SH-SY5Y (cell line): Measurements from ENCODE around the gene EDRF1.

Experiments
- GATA2 ChIP-seq: IDR thresholded peaks from 2 replicates; pipeline ENCODE4 v1.6.1; 2011; ENCODE audit warnings: mild to moderate bottlenecking, low read depth, low read length
- GATA3 ChIP-seq: IDR thresholded peaks from 2 replicates; pipeline ENCODE4 v1.6.1; 2011; ENCODE audit warnings: low read depth, mild to moderate bottlenecking, low read length, moderate library complexity

- no peak for TF ChIP-seq GATA2
- no peak for TF ChIP-seq GATA3
Measured at GRCh38 chr10:125775491-125776106, 56.1 kb downstream of the EDRF1 start, which contains the start of gene MMP21.
